ENCODE results near the gene BICD1.

Gene BICD1

DNA sequence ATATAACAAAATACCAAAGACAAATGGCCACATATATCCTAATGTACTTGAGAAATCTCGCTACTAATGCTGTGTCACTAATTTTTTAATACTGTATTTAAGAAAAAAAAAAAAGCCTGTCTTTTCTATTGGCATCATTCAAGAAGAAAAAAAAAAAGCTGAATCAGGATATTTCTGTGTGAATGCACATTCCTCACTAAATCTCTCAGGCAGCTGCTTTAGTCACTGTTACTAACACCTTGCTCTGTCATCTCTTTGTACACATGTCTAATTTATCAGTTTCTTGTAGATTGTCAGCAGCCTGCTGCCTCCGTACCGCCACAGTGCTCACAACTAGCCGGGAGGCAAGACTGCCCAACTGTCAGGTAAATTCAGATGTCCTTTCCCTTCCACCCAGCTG is 260.7 kb downstream of the BICD1 start:
- no peak overlapping the region for H3K27ac ChIP-seq
- no peak for TF ChIP-seq ZFX (IDR thresholded peaks at IDR 0.05)
- TF ChIP-seq, protein P1, sequence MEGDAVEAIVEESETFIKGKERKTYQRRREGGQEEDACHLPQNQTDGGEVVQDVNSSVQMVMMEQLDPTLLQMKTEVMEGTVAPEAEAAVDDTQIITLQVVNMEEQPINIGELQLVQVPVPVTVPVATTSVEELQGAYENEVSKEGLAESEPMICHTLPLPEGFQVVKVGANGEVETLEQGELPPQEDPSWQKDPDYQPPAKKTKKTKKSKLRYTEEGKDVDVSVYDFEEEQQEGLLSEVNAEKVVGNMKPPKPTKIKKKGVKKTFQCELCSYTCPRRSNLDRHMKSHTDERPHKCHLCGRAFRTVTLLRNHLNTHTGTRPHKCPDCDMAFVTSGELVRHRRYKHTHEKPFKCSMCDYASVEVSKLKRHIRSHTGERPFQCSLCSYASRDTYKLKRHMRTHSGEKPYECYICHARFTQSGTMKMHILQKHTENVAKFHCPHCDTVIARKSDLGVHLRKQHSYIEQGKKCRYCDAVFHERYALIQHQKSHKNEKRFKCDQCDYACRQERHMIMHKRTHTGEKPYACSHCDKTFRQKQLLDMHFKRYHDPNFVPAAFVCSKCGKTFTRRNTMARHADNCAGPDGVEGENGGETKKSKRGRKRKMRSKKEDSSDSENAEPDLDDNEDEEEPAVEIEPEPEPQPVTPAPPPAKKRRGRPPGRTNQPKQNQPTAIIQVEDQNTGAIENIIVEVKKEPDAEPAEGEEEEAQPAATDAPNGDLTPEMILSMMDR (conservative IDR thresholded peaks at IDR 0.05), result no peak

DNA sequence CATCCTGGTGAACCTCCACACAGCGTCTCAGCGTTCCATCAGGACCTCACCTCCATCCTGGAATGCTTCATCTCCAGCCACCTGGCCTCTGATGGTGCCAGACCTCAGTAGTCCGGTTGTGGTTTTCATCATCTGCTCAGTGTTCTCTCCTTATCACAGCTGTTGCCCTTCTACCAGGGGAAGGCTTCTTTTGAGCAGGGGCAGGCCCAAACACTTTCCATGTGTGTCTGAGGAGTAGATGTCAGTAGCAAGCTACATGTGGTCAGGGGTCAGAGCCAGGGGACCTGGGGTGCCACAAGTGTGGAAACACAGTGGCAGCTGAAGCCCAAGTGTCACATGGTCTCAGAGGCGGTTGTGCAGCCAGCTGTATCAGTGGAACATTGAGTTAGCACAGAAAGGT is 262.6 kb downstream of the BICD1 start:
- TF ChIP-seq, protein P1 (conservative IDR thresholded peaks at IDR 0.05), result no peak
- no peak for TF ChIP-seq ZFX (IDR thresholded peaks at IDR 0.05)
- H3K27ac ChIP-seq, result no peak overlapping the region

DNA sequence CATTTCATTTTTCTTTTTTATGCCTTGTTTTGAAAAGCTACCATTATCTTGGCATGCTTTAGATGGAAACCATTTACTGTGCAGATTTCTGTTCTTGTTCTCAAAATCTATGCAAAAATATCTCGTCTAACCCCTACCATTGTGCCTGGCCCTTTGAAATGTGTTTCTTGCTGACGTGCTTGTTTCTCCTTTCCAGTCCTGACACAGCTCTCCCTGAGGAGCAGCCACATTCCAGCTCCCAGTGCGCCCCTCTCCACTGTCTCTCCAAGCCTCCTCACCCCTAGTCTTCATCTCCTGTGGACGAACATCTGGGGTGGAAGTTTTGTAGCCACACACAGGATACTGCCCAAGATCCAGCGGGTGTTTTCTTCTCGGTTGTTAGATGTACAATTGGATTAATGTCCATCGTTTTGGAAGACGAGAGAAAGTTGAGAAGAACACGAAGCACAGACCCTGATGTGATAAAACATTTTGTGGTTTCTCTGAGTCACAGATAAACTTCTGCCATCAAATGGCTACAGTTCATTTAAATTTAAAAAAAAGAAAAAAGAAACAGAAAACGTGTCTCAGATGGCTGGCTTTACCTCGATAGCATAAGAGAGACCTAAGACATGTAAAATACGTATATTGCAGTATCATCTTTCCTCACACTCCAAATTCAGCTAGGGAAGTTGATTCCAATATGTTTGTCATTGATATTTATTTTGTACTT is 270.9 kb downstream of the BICD1 start:
- TF ChIP-seq, protein P1 (conservative IDR thresholded peaks at IDR 0.05), result no peak
- no peak for TF ChIP-seq ZFX (IDR thresholded peaks at IDR 0.05)
- H3K27ac ChIP-seq, result no peak overlapping the region

DNA sequence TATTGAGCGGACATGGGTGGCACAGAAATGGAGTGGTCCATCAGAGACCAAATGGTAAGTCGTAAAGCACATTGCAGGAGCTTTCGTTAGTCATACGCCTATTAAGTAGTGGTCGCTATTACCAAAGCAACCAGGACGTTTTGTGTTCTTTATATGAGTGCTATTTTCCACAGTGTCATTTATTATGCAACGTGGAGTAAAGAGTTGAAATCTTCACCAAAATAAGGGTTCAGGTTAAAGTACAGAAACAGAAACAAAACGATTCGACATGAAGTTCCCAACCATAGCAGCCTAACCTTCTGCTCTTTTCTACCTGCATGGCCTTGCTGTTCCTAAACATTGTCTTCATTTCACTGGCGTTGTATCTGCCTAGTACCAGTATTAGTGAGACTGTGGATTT is 272.6 kb downstream of the BICD1 start:
- no peak overlapping the region for H3K27ac ChIP-seq
- TF ChIP-seq, protein P1 (conservative IDR thresholded peaks at IDR 0.05), result no peak
- no peak for TF ChIP-seq ZFX (IDR thresholded peaks at IDR 0.05)

DNA sequence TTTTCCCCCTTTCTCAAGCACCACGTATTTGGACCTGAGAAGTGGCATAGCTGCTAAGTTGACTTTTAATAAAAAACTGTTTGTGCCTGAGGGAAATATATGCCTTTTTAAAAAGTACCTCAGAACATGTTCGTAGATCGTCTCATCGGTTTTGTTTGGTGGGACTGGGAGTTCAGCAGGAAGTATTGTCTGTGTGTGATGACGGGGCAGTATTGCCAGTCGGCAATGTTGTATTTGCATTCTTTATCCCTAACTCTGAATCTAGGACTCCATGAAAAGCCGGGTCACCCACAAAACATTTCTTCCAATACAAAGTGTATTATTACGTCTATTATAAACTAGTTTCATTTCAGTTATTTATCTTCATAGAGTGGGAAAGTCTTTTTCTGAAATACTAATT is 273.0 kb downstream of the BICD1 start:
- no peak overlapping the region for H3K27ac ChIP-seq
- TF ChIP-seq, protein P1 (conservative IDR thresholded peaks at IDR 0.05), result no peak
- TF ChIP-seq ZFX (IDR thresholded peaks at IDR 0.05), result no peak

DNA sequence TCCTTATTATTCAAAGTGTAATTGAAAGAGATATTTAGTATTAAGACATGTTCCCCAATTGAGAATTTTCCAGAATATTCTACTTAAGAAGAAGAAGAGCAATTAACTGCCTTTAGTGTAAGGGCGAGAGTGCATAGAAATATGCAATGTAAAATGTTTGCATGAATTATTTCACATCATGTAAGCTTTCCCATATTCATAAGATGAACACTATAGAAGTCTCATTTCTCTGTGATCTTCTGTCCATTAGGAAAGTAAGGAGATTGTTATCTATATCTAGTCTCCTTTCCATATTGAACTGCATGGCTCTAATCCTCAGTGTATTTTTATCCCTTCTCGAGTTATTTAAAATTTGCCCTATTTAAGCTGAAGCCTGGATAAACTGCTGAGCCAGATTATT is 275.6 kb downstream of the BICD1 start:
- TF ChIP-seq, protein P1 (conservative IDR thresholded peaks at IDR 0.05), result no peak
- no peak for TF ChIP-seq ZFX (IDR thresholded peaks at IDR 0.05)
- no peak overlapping the region for H3K27ac ChIP-seq

DNA sequence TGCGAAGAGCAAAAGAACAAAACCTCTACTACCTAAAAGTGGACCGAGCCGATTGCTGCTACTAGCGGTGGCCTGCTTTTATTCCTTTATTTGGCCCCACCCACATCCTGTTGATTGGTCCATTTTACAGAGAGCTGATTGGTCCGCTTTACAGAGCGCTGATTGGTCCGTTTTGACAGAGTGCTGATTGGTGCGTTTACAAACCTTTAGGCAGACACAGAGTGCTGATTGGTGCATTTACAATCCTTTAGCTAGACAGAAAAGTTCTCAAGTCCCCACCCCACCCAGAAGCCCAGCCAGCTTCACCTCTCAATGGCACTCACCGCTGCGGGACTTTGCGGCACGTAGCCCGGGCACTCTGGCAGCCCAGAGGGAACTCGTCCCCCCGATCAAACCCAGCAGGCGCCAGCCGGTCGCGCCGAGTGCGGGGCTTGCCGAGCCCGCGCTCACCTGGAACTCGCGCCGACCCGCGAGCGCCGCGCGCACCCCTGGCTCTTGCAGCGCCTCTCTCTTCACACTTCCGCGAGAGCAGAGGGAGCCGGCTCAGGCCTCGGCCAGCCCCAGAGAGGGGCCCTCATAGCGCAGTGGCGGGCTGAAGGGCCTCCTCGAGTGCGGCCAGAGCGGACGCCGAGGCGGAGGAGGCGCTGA is 284.0 kb downstream of the BICD1 start:
- H3K27ac ChIP-seq, result no peak overlapping the region
- TF ChIP-seq, protein P1 (conservative IDR thresholded peaks at IDR 0.05), result no peak
- TF ChIP-seq ZFX (IDR thresholded peaks at IDR 0.05), result no peak
